Uterus (tissue), 4 donors: ENCODE results near the gene ACTRT2. TPM values are rescaled to one million over a fixed set of nuclear protein-coding genes. Genes with fewer than 3 reads are reported as not detected.

ENCODE experiments used
- DNase-seq, 2 donors: peaks; one replicate each; pipeline ENCODE4 v3.0.0-alpha.2; 2019 to 2020
- H3K27ac ChIP-seq, 2 donors: fragments of 200-600 bp; sonication (generic); 1 replicate in 1 of 2; 2 replicates in 1 of 2; pipeline ENCODE4 v1.5.1; 2016 to 2018
- H3K27me3 ChIP-seq, 2 donors: fragments of 200-600 bp; sonication (generic); one replicate each; pipeline ENCODE4 v1.5.1; 2018 to 2019; ENCODE audit warnings: control low read depth in 1 of 2
- H3K36me3 ChIP-seq, 2 donors: fragments of 200-600 bp; sonication (generic); one replicate each; pipeline ENCODE4 v1.5.1; 2019; ENCODE audit warnings: control low read depth in 1 of 2
- H3K4me1 ChIP-seq, 2 donors: fragments of 200-600 bp; sonication (generic); one replicate each; pipeline ENCODE4 v1.5.1; 2018 to 2019; ENCODE audit warnings: control low read depth in 1 of 2
- H3K4me3 ChIP-seq, 2 donors: fragments of 200-600 bp; sonication (generic); 1 replicate in 1 of 2; 2 replicates in 1 of 2; pipeline ENCODE4 v1.5.1; 2018 to 2019; ENCODE audit warnings: mild to moderate bottlenecking in 1 of 2
- H3K9me3 ChIP-seq, 2 donors: fragments of 200-600 bp; sonication (generic); one replicate each; pipeline ENCODE4 v1.5.1; 2019; ENCODE audit warnings: control low read depth in 1 of 2
- POLR2A ChIP-seq, 2 donors: fragments of 450-650 bp; IDR thresholded peaks; one replicate each; pipeline ENCODE4 v1.6.1; 2016; ENCODE audit warnings: antibody characterized with exemption in 2 of 2, mild to moderate bottlenecking in 1 of 2, moderate library complexity in 1 of 2
- intact Hi-C: fragments of 100-400 bp; cut with DNase I; formaldehyde crosslinking; loops from one replicate; pipeline ENCODE4 v1.15.1; 2023; ENCODE audit warnings: low total_unique reads
- total RNA-seq, 4 donors: library from RNA; depleted of rRNA in 3 of 4; stranded (reverse); fragments of >200 nt in 3 of 4; gene quantifications; one replicate each; pipeline versions ENCODE4 v1.1.0 to v1.2.4, GENCODE V29; 2014 to 2023
- TF ChIP-seq, protein P1 (sequence below), 4 experiments: fragments of 200-600 bp in 2 of 4; fragments of 450-650 bp in 2 of 4; sonication (generic) in 2 of 4; IDR thresholded peaks; one replicate each; pipeline ENCODE4 v1.5.1; 2016 to 2019; ENCODE audit warnings: antibody characterized with exemption in 4 of 4, mild to moderate bottlenecking in 2 of 4, moderate library complexity in 1 of 4
- donor health status: DM: yes; HTN: yes; CAD: no.

Gene ACTRT2
- total RNA-seq, 4 donors from 2014 or later: not detected

DNA sequence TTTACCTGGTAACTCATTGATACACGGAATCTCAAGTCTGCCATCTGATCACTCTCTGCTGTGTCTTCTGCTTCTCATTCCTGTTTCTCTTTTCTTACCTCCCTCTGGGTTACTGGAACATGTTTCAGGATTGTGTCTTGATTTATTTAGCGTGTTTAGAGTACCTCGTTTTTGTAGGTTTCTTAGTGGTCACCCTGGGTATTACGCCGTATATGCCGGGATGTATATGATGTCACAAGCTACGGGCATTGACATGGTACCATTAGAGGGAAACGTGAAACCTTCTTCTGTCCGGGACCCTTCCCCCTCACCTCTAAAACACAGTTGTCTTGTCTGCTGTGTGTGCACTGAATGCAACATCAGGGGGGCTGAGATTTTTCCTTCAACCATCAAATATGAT, 2.8 kb downstream of the ACTRT2 start:
- intact Hi-C loops: no loop called here
- no peaks in the 10 kb centered on the region for H3K9me3 ChIP-seq
- no peak for TF ChIP-seq POLR2A (IDR thresholded peaks at IDR 0.05)
- TF ChIP-seq, protein P1, sequence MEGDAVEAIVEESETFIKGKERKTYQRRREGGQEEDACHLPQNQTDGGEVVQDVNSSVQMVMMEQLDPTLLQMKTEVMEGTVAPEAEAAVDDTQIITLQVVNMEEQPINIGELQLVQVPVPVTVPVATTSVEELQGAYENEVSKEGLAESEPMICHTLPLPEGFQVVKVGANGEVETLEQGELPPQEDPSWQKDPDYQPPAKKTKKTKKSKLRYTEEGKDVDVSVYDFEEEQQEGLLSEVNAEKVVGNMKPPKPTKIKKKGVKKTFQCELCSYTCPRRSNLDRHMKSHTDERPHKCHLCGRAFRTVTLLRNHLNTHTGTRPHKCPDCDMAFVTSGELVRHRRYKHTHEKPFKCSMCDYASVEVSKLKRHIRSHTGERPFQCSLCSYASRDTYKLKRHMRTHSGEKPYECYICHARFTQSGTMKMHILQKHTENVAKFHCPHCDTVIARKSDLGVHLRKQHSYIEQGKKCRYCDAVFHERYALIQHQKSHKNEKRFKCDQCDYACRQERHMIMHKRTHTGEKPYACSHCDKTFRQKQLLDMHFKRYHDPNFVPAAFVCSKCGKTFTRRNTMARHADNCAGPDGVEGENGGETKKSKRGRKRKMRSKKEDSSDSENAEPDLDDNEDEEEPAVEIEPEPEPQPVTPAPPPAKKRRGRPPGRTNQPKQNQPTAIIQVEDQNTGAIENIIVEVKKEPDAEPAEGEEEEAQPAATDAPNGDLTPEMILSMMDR (IDR thresholded peaks at IDR 0.05): no peak
- no peak overlapping the region for H3K4me3 ChIP-seq
- H3K27me3 ChIP-seq: no peaks in the 10 kb centered on the region
- H3K27ac ChIP-seq: no peak overlapping the region
- no peaks in the 10 kb centered on the region for H3K36me3 ChIP-seq
- DNase-seq: no peak
- no peaks in the 10 kb centered on the region for H3K4me1 ChIP-seq

DNA sequence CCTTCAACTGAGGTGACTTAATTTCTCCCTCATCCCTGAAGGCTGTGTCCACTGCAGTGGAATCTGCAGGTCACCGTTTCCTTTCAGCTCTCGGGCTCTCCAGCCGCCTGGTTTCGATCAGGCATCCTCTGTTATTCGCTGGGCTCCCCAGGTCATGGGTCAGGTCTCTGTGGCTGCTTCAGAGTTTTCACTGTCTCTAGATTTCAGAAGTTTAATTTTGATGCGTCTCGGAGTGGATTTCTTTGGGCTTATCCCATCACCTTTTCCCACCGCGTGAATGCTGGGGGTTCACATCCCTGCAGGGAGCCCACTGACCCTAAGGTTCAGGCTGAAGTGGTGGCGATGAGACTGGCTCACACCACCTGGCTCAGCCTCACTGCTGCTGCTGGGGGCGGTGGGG, 3.3 kb downstream of the ACTRT2 start:
- no peak for TF ChIP-seq POLR2A (IDR thresholded peaks at IDR 0.05)
- TF ChIP-seq, protein P1 (IDR thresholded peaks at IDR 0.05): no peak
- Histone ChIP-seq H3K27me3 (peaks cover 0 to 1% of the 10 kb centered on the region in 2 donors), H3K27ac (no peak overlapping the region), H3K36me3 (no peaks in the 10 kb centered on the region), H3K4me3 (no peak overlapping the region), H3K9me3 (no peaks in the 10 kb centered on the region), H3K4me1 (no peaks in the 10 kb centered on the region)
- DNase-seq: no peak
- intact Hi-C loops: no loop called here

DNA sequence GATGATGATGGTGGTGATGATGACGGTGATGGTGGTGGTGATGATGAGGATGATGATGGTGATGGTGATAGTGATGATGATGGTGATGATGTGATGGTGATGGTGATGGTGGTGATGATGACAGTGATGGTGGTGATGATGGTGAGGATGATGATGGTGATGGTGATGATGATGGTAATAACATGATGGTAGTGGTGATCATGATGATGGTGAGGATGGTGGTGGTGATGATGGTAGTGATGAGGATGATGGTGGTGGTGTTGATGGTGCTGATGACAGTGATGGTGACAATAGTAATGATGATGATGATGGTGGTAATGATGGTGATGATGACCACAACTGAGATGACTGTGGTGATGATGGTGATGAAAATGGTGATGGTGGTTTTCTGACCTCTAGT, 4.9 kb downstream of the ACTRT2 start:
- Histone ChIP-seq H3K27me3 (peaks cover 0 to 4% of the 10 kb centered on the region in 2 donors), H3K9me3 (no peaks in the 10 kb centered on the region), H3K27ac (no peak overlapping the region), H3K36me3 (no peaks in the 10 kb centered on the region), H3K4me3 (no peak overlapping the region), H3K4me1 (no peaks in the 10 kb centered on the region)
- intact Hi-C loops: no loop called here
- no peak for DNase-seq
- TF ChIP-seq, protein P1 (IDR thresholded peaks at IDR 0.05): no peak
- no peak for TF ChIP-seq POLR2A (IDR thresholded peaks at IDR 0.05)

DNA sequence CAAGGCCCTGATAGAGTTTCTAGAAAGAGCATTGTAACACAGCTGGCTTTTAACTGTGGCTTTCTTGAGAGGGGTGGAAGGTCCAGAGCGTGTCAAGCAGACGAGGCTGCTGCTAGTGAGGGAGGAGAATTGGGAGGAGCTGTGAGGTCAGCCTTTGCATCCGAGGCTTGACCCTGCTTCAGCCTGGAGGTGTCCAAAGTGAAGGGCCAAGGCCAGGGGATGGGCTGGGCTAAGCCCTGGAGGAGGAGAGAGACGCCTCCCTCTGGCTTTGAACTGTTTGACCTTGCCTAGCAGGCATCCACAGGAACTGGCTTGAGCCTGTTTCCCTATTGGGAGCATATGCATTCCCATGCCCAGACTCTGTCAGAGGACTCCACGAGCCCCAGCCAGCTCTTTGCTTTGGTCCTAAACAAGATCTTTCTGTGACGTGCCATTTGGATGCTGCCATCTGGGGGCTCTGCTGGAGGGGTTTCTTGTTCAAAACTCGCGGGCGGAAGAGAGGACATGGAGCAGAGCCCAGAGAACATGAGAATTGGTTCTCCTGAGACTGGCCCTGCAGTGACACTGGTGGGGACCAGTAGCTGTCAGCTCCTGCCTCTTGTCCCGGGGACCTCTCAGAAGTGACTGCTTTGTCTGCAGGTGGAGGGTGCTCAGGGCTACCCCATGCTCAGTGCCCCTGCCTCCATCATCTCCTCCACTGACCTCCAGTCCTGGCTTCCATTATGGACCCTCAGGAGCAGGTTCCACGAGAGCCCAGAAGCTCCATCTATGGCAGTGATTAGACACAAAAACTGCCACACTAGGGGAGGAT, 5.5 kb downstream of the ACTRT2 start:
- Histone ChIP-seq H3K4me3 (no peak overlapping the region), H3K9me3 (no peaks in the 10 kb centered on the region), H3K4me1 (no peaks in the 10 kb centered on the region), H3K36me3 (no peaks in the 10 kb centered on the region), H3K27ac (no peak overlapping the region), H3K27me3 (peaks cover 0 to 4% of the 10 kb centered on the region in 2 donors)
- no peak for TF ChIP-seq POLR2A (IDR thresholded peaks at IDR 0.05)
- DNase-seq: no peak
- intact Hi-C loops: no loop called here

DNA sequence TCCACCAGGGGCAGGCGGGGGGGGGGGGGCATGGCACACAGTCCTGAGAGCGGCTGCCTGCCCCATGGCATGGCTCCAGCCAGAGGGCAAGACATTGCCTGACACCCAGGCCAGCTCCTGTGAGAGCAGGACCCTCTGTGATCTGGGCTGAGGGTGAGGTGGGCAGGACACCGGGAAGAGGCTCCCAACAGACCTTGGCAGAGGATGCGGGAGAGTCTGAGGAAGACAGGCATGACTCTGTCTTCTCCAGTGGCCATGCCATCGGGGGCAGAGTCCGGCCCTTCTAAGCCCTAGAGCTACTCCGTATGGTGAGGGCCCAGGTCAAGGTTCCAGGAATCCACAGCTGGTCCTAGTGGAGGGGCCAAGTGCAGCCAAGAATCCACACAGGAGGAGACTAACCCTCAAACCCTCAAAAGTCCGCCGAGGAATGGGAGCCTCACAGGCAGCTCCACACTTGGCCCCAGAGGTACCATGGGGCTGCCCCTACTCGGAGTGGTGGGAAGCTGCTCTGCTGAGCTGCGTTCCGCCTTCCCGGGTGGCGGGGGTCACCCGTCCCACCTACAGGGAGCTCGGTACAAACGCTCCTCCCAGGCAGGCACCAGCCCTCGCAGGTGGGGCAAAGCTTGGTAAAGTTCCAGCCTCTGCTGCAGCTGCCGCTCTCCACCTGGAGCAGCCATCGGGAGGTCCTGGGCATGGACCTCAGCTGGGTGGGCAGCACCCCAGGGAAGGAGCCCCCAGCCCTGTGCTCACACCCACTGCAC, 6.5 kb downstream of the ACTRT2 start:
- no peak overlapping the region for H3K4me3 ChIP-seq
- no peaks in the 10 kb centered on the region for H3K9me3 ChIP-seq
- TF ChIP-seq, protein P1 (IDR thresholded peaks at IDR 0.05): no peak
- H3K27ac ChIP-seq: no peak overlapping the region
- H3K4me1 ChIP-seq: no peaks in the 10 kb centered on the region
- peaks cover 0 to 4% of the 10 kb centered on the region in 2 donors for H3K27me3 ChIP-seq
- intact Hi-C loops: no loop called here
- no peaks in the 10 kb centered on the region for H3K36me3 ChIP-seq
- no peak for DNase-seq
